CD4-positive, CD25-positive, alpha-beta regulatory T cell (primary cell): ENCODE data around the gene IFNA14. TPM values are rescaled to one million over a fixed set of nuclear protein-coding genes. Genes with fewer than 3 reads are reported as not detected.

Experiments
- polyA plus RNA-seq, 4 donors: library from polyadenylated mRNA; unstranded; fragments of 300-500 nt; fragmentation: Illumina TruSeq; gene quantifications; one replicate each; pipeline ENCODE4 v1.2.3, GENCODE V29; 2021
- total RNA-seq: library from RNA; stranded (reverse); gene quantifications from one replicate; pipeline ENCODE4 v1.2.3, GENCODE V29; 2022

The IFNA14 gene
- total and polyA plus RNA-seq, 5 donors from 2014 or later, result not detected

Other genes with a start within 250 kb of the IFNA14 start
- gene HACD4, start 208.4 kb downstream of the IFNA14 start, total RNA-seq, result 12.0 TPM
- 10 to 100 TPM in 1 of 4 donors, 1 to 10 TPM in 3; 8.2 to 11.9 (median 9.4) TPM for gene HACD4, start 208.4 kb downstream of the IFNA14 start, polyA plus RNA-seq
- not detected for gene IFNB1, start 162.1 kb downstream of the IFNA14 start, total RNA-seq
- gene IFNB1, start 162.1 kb downstream of the IFNA14 start, polyA plus RNA-seq, result not detected
- gene IFNW1, start 98.2 kb downstream of the IFNA14 start, total RNA-seq, result not detected
- gene IFNW1, start 98.2 kb downstream of the IFNA14 start, polyA plus RNA-seq, result not detected
- gene IFNA21, start 73.3 kb downstream of the IFNA14 start, total RNA-seq, result not detected
- gene IFNA21, start 73.3 kb downstream of the IFNA14 start, polyA plus RNA-seq, result not detected
- gene IFNA4, start 52.4 kb downstream of the IFNA14 start, total RNA-seq, result not detected
- gene IFNA4, start 52.4 kb downstream of the IFNA14 start, polyA plus RNA-seq, result not detected
- gene IFNA7, start 37.8 kb downstream of the IFNA14 start, total RNA-seq, result not detected
- not detected for gene IFNA7, start 37.8 kb downstream of the IFNA14 start, polyA plus RNA-seq
- not detected for gene IFNA10, start 32.9 kb downstream of the IFNA14 start, total RNA-seq
- gene IFNA10, start 32.9 kb downstream of the IFNA14 start, polyA plus RNA-seq, result not detected
- gene IFNA16, start 22.7 kb downstream of the IFNA14 start, total RNA-seq, result not detected
- not detected for gene IFNA16, start 22.7 kb downstream of the IFNA14 start, polyA plus RNA-seq
- gene IFNA17, start 11.8 kb downstream of the IFNA14 start, total RNA-seq, result not detected
- gene IFNA17, start 11.8 kb downstream of the IFNA14 start, polyA plus RNA-seq, result not detected
- not detected for gene IFNA5, start 65.3 kb upstream of the IFNA14 start, total RNA-seq
- gene IFNA5, start 65.3 kb upstream of the IFNA14 start, polyA plus RNA-seq, result not detected
- gene KLHL9, start 95.4 kb upstream of the IFNA14 start, total RNA-seq, result 13.4 TPM
- 10 to 100 TPM in 3 of 4 donors, 1 to 10 TPM in 1; 9.5 to 19.2 (median 15.9) TPM for gene KLHL9, start 95.4 kb upstream of the IFNA14 start, polyA plus RNA-seq
- not detected for gene IFNA6, start 110.9 kb upstream of the IFNA14 start, total RNA-seq
- not detected for gene IFNA6, start 110.9 kb upstream of the IFNA14 start, polyA plus RNA-seq
- gene IFNA13, start 128.1 kb upstream of the IFNA14 start, total RNA-seq, result not detected
- not detected for gene IFNA13, start 128.1 kb upstream of the IFNA14 start, polyA plus RNA-seq
- not detected for gene IFNA2, start 145.4 kb upstream of the IFNA14 start, total RNA-seq
- not detected for gene IFNA2, start 145.4 kb upstream of the IFNA14 start, polyA plus RNA-seq
- not detected for gene IFNA8, start 169.1 kb upstream of the IFNA14 start, total RNA-seq
- gene IFNA8, start 169.1 kb upstream of the IFNA14 start, polyA plus RNA-seq, result not detected
- not detected for gene IFNA1, start 200.4 kb upstream of the IFNA14 start, total RNA-seq
- not detected for gene IFNA1, start 200.4 kb upstream of the IFNA14 start, polyA plus RNA-seq
- gene IFNE, start 242.3 kb upstream of the IFNA14 start, total RNA-seq, result not detected
- not detected for gene IFNE, start 242.3 kb upstream of the IFNA14 start, polyA plus RNA-seq